ENCODE results near the gene PDZD8.
"Not testable (repeated sequence)": the region's sequence is repeated elsewhere in the genome, so short reads cannot be mapped to it uniquely, and the experiment has no call there.

Gene PDZD8

GRCh38 chr10:117254774-117255735, 120.2 kb downstream of the PDZD8 start:
- DNase-seq (ENCODE audit: low spot score): no peak

DNA sequence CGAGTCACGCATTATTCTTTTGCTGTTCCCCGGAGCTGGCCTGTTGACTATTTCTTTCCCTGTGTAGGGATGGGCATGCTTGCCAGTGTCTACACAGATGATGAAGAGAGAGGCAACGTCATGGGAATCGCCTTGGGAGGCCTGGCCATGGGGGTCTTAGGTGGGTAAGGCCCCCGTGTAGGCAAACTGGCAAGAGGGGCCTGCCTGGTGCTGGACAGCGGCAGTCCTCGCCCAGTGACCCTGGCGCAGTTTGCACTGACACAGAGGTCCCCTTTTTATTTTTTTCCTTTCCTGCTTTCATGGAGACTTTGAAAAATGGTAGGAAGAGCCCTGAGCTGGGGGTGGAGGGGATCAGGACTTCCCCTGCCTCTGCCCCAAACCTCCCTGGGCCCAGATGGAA, 120.9 kb downstream of the PDZD8 start:
- no peak for DNase-seq (ENCODE audit: low spot score)

DNA sequence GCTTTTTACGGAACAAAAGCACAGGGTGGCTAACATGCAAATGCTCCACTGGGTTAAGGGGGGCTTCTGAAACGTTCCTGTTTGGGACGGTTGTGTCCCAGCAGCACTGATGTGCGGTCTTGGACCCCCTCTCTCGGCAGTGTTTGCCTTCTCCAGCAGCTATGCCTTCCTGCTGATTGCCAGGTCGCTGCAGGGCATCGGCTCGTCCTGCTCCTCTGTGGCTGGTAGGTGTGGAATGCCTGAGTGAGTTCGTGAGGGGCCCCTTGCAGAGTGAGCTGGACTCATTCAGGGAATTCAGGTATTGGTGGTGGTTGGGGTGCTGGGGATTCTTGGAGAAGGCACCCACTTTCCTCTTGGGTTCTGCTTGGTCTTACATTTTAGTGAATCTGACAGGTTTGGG, 121.3 kb downstream of the PDZD8 start:
- DNase-seq (ENCODE audit: low spot score): no peak

DNA sequence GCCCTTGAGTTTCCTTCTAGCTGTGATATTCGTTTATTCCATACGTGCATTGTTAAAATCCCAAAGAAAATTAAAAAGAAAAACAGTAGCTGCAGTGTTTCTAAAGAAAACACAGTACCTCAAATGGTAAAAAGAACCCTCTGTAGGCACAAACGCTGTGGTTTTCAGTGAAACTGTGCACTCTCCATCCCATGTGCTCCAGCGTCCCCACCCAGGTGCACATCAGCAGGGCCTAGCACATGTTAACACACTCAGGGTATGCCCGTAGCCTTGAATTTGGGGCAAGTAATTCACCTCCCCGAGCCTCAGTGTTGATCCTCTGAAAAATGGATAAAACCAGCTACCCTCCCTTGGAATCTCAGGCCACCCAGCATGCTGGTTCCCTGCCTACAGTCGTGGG, 124.8 kb downstream of the PDZD8 start:
- no peak for DNase-seq (ENCODE audit: low spot score)

GRCh38 chr10:117249493-117250093, 125.6 kb downstream of the PDZD8 start:
- DNase-seq (ENCODE audit: low spot score): no peak

GRCh38 chr10:117248750-117249465, 126.3 kb downstream of the PDZD8 start:
- no peak for DNase-seq (ENCODE audit: low spot score)

DNA sequence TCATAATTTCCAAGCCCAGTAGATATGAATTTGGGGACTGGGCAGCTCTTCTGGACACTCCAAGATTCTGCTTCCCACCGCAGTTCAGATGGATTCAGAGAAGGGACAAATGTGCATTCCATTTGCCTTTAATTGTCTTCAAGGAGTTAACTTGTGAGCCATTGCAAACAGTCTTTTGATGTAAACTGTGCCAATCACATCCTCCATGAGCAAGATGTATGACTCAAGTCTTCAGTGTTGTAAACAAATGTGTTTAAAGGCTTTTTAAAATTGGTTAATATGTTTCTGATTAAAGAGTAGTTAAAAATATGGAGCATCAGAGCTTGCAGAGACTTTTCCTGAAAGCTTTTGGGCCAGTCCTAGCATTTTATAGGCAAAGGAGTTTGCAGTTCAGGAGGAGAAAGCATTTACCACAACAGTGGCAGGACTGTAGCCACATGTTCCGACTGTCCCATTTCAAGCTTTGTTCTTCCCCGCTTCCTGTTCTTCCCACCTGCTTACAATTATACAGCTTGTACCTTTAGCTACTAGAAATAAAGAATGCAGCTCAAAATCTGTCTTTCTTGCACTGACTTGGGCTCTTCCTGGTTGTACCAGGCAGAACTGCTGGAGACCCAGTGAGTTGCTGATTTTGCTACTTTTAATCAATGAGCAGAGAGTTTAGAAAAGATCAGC, 128.1 kb downstream of the PDZD8 start:
- no peak for DNase-seq (ENCODE audit: low spot score)

- DNase-seq (ENCODE audit: low spot score): no peak
These were observed 132.8 kb downstream of the PDZD8 start for GRCh38 chr10:117242463-117242832.

GRCh38 chr10:117241541-117242462, 133.4 kb downstream of the PDZD8 start:
- DNase-seq (ENCODE audit: low spot score): no peak

GRCh38 chr10:117240621-117241529, 134.4 kb downstream of the PDZD8 start, which contains the start of gene SLC18A2:
Gene SLC18A2, plus strand, starts transcription at chr10:117241114. Its CDS starts 580 bp downstream, at chr10:117241694.
- DNase-seq (ENCODE audit: low spot score): no peak

DNA sequence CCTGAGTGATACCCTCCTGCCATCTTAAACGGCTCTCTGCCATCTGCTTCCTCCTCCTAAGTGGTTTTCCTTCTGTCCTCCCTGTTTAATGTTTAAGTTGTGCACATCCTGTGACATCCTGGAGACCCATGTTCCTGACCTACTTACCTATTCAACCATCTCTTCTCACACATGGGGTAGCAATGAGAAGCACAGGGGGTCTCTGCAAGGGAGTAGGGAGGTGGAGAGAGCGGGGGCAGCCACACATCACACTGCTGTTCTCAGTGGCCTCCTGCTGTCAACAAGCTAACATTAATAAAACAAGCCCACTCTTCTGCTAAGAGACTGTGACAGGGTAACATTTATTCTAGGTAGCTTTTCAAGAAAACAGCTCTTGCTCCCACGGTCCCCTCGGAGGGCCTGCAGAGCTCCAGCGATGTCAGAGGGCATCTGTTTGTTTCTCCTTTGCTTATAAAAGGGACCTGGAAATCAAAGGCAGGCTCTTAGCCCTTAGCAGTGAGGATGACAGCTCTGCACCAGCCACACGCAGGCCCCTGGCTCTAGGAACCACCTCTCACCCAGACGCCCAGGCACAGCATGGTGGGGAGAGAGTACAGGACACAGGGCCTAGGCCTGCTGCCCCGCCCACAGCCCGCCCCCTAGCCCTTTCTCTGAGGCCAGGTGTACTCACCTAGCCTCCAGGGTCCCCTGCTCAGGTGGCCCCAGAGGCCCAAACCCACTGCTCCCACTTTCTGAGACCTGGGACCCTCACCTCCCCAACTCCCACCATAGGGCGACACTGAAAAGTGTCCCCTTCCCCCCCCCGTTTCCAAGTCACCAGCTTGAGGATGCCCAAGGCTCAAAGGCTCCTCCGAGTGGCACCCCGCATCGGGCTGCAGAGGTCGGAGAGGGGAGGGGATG, 135.3 kb downstream of the PDZD8 start:
- DNase-seq (ENCODE audit: low spot score): no peak

GRCh38 chr10:117239051-117239450, 136.2 kb downstream of the PDZD8 start:
- DNase-seq (ENCODE audit: low spot score): no peak

DNA sequence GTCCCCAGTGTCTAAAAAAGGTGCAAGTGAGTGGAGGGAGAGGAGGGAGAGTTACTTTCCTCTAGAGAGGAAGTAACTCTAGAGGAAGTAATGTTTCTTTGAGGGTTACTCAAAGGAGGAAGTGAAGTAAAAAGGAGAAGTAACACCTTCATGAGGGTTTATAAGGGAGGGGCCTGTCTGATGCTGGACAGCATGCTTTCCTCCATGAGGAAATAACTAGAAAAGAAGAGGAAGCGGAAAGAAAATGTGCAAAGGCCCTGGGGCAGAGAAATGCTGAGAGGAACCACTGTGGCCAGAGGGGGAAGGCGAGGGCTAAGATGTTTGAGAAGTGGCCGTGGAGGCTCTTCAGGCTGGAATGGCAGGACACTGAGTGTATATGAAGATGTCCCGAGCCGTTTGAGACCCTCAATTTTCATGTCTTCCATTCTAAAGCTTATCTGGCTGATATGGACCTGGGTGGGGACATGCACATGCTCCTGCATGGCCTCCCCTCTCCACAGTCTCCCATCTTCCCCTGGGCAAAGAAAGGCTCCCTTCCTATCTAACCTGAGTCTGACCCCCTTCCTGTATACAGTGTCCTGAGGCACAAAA, 137.7 kb downstream of the PDZD8 start:
- DNase-seq (ENCODE audit: low spot score): no peak

DNA sequence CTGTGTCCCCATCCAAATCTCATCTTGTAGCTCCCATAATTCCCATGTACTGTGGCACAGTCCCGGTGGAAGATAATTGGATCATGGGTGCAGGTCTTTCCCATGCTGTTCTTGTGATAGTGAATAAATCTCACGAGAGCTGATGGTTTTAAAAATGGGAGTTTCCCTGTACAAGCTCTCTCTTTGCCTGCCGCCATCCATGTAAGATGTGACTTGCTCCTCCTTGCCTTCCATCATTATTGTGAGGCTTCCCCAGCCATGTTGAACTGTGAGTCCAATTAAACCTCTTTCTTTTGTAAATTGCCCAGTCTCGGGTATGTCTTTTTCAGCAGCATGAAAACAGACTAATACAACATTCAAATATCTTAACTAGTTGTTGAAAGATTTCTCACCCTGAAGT, 145.1 kb downstream of the PDZD8 start:
- DNase-seq (ENCODE audit: low spot score): not testable (repeated sequence)

GRCh38 chr10:117228210-117228609, 147.0 kb downstream of the PDZD8 start:
- DNase-seq (ENCODE audit: low spot score): no peak

Data from HuH-7 (cell line).